ENCODE results near the gene FUNDC2.
"Not testable (repeated sequence)": the region's sequence is repeated elsewhere in the genome, so short reads cannot be mapped to it uniquely, and the experiment has no call there.

FUNDC2 gene

GRCh38 chrX:155026727-155027508, at the start of gene FUNDC2:
TSS of gene FUNDC2 (plus strand) at chrX:155026844. CDS start at chrX:155026939, 95 bp downstream.
- DNase-seq: peak; percentile 97

- no peak for DNase-seq
These were observed 47.0 kb upstream of the FUNDC2 start for GRCh38 chrX:154979629-154980028.

- peak; percentile 77 for DNase-seq
These were observed 46.1 kb upstream of the FUNDC2 start for GRCh38 chrX:154980330-154981115.

GRCh38 chrX:154981116-154981411, 45.6 kb upstream of the FUNDC2 start:
- no peak for DNase-seq

DNA sequence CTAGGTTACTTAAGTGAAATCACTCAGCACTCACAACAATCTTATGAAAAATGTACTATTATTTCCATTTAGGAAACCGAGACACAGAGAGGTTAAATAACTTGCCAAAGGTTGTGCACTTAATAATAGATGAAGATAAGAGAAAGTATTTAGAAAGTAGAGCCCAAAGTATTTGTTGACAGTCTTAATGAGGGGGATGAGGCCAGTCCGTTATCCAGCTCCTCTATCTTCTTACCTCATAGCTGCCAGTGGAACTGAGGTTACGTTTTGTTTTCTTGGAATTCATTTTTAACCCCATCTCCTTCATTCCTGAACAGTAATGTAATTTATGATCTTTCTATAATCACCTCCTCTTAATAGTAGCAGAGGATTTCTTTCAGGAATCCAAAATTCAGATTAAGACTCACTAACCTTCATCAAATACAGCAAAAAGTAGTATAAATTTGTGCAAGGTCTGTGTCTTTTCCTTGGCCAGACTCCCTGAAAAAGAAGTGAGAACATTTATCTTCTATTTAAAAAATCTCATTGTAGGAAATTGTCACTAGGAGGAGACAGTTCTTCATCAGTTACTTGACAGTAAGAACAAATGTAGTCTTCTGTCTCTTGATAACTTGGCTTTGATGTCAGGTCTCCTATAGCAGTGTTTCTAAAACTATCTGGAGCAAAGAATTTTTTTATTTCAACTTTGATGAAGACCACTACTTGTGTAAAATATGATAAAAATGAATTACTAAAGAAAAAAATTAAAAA, 39.6 kb upstream of the FUNDC2 start:
- no peak for DNase-seq

GRCh38 chrX:154987940-154988339, 38.7 kb upstream of the FUNDC2 start:
- no peak for DNase-seq

DNA sequence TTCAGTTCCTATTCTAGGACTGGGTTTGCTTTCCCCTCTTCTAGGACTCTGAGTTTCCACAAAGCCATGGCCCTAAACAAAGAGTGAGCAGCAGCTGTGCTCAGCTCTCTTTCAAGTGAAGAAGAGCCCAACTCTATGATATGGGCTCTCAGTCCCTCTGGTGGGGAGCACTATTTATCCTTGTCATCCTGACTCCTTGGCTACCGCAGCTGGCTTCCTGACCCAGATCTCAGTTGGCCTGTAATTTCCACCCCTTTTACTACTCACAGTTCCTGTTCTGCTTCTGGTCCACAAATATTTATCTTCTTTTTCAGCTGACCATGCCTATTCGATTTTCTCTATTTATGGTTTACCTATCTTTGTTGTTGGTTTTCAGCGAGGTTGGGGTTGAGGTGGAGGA, 37.9 kb upstream of the FUNDC2 start:
- DNase-seq: no peak

DNA sequence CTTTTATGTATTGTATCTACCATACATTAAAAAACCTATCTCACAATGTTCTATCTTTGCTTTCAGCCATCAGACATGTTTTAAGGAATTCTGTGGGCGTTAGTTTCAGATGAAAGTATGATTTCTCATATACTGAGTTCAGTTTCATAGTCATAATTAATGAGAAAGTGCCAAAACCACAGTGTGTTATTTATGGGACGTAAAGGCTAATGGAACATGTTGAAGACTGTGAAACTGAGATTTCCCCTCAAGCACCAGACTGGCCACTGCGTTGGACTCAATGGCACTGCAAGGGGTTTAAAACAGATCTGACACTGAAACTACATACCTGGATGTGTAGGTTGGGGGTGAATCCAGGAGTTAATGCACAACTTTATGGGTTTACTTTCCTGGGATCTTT, 36.1 kb upstream of the FUNDC2 start:
- no peak for DNase-seq

- no peak for DNase-seq
These were observed 35.6 kb upstream of the FUNDC2 start for GRCh38 chrX:154991039-154991438.

DNA sequence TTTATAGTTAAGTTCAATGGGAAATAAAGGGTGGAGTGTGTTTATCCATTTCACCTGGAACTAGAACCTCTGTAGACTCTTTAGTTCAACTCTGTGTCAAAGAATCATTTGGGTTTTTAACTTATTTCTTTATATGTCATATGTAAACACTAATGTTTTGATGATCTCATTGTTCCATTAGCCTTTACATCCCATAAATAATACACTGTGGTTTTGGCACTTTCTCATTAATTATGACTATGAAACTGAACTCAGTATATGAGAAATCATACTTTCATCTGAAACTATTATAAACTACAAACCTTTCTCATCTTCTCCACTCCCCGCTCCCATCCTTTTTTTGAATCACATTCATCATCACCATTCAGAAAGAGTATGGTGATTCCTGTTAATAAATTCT, 35.2 kb upstream of the FUNDC2 start:
- DNase-seq: no peak

DNA sequence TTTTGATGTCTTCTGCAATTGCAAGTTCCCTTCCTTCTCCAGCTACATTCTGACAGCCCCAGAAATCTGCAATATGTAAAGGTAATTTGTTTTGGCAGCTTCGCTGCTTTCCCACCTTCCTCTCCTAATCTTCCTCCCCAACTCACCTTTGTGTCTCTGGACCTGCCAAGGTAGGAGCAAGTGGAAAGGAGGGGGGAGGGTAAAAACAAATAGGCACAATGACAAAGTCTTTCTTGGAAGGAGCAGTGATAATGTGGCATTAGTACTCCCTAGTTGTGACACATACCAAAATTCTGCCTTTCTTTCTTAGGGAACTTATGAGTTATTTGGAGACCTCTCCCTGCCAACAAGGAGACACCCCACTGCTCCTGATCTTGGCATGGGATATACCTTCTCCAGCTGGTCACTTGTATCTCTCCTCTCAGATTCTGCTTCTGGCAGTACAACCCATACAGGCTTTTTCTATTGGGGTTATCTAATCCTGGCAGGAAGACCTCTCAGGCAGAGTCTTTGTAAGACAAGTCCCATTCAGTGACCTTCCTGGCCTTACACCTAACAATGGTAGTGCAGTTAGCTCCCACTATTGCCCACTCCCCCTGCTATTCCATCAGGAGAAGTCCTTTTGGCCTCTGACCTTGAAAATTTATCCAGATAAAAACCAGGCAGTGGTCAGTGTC, 28.3 kb upstream of the FUNDC2 start:
- no peak for DNase-seq

DNA sequence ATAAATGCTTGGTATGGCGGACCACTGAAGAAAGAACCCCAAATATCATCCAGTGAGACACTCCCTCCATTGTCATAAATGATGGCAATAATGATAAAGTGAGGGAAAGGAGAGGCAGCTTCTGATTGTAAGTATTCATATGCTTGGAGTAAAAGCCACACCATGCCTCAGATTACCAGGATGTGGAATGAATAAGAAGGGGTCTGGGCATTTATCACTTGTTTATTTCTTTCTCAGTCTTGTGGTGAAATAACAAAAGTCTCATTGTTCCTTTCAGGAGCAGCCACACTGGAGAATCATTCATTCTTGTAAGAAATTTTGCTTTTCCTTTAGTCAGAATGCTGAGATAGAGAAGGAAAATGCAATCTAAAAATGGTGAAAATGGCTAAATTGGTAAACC, 25.8 kb upstream of the FUNDC2 start:
- no peak for DNase-seq

DNA sequence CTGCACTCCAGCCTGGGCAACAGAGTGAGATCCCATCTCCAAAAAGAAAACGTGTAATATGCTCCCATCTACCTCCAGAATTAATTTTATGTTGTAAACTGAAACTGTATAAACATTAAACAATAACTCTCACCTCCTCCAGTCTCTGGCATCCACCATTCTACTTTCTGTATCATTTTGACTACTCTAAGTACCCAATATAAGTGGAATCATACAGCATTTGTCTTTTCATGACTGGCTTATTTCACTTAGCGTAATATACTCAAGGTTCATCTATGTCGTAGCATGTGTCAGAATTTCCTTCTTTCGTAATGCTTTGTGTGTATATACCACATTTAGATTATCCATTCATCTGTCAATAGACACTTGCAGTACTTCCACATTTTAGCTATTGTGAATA, 24.8 kb upstream of the FUNDC2 start:
- DNase-seq: no peak

DNA sequence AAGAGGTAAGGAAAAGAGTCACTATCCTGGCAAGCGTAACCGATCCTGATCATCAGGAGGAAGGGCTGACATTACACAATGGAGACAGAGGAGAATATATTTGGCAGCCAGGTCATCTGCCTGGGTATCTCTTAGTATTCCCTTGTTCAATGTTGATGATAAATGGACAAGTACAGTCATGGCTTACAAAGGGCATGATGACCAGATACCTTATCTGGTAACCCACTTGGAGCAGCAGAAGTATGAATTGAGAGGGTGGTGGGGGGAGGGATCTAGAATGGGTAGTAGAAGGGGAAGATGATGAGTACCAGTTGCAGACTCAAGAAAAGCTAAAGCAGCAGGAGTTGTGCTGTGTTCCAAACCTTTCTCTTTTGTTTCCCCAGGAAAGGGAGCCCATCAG, 21.5 kb upstream of the FUNDC2 start:
- DNase-seq: no peak

- not testable (repeated sequence) for DNase-seq
These were observed 20.3 kb upstream of the FUNDC2 start for GRCh38 chrX:155006379-155006778.

- not testable (repeated sequence) for DNase-seq
These were observed 19.6 kb upstream of the FUNDC2 start for GRCh38 chrX:155006913-155007671.

GRCh38 chrX:155008578-155008977, 18.1 kb upstream of the FUNDC2 start:
- DNase-seq: not testable (repeated sequence)

GRCh38 chrX:155009994-155010472, 16.6 kb upstream of the FUNDC2 start:
- DNase-seq: no peak

DNA sequence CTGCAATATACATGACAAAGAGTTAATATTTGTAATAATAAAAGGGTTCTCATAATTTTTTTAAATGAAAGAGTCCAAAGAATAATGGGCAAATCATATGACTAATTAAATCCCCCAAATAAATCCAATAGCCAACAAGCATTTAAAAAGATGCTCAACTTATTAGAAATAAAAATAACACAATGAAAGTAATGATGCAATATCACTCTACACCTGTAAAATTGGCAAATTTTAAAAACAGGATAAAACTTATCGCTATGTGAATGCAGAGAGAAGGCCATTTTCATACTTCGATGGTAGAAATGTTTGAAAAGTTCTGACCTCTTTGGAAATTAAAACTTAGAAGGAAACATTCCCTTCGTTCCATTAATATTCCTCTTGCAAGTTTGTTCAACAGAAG, 6.1 kb upstream of the FUNDC2 start:
- DNase-seq: no peak

DNA sequence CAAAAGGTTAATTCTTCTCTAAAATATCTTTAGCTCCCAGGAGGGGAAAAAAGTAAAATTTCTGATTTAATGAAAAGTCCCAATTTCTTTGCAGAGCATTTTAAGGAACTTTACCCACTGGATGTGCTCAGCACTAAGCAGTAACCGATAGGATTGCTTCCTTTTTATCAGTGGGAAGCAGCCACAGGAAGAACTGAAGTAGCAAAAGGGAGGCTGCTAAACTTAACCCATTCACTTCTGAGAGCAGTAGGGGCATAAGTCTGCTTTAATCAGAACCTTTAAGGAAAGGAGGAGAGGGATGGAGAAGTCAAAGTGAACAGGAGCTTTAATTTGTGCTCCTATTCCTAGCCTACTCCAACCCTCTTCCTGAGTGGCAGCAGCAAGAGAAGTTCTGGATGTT, 4.1 kb upstream of the FUNDC2 start, which contains the start of gene F8:
F8 (minus strand) TSS at position 139 of the 400 bp plus-strand sequence. CDS start 171 bp downstream, outside the sequence.
- DNase-seq: no peak

DNA sequence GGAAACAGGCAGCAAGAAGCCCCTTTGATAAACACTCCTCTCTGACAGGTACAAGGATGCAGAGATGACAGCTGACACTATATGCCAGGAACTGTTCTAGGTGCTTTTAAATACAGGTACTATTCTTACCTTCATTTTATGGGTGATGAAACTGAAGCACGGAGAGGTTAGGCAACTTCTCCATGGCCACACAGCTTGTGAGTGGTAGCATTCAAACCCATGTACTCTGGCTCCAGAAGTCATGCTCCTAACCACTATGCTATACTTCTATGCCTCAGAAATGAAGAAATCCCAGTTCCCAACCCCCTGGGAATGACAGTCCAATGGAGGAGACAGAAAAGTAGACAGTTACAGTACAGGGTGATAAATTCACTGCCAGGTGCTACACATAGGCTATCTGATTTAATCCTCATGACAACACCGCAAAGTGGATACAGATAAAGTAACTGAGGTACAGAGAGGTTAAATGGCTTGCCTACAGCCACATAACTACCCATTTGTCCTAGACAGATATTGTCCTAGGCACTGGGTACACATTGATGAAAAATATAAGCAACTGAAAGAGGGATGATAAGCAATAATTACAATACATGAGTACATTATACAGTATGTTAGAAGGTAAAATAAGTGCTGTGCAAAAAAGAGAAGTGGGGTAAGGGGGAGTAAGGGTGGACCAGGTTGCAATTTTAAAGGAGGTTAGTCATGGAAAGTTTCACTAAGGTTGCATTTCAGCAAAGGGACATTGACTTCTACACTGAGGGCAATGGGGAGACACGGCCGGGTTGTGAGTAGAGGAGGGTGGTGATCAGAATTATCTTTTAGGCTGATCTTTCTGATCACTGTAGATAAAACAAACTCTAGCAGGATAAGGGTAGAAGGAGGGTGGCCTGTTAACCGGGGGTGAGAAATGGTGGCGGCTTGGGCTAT, 2.5 kb upstream of the FUNDC2 start:
- no peak for DNase-seq
